K562 (cell line): ENCODE measurements around the gene THYN1. TPM values are rescaled to one million over a fixed set of nuclear protein-coding genes. Genes with fewer than 3 reads are reported as not detected.

Source experiments
- ARID2 ChIP-seq: fragments of 450-650 bp; IDR thresholded peaks from 2 replicates; pipeline ENCODE4 v1.6.1; 2017; ENCODE audit warnings: antibody characterized with exemption, mild to moderate bottlenecking
- ARID4B ChIP-seq: sonication (generic); formaldehyde crosslinking; IDR thresholded peaks from 2 replicates; pipeline ENCODE4 v1.8.0; 2022; ENCODE audit warnings: mild to moderate bottlenecking, missing genetic modification reagents
- CTCFL ChIP-seq: IDR thresholded peaks from 2 replicates; pipeline ENCODE4 v1.6.1; 2011; ENCODE audit warnings: borderline replicate concordance, low read depth, mild to moderate bottlenecking, moderate library complexity, low read length; ENCODE audit not compliant: insufficient read depth, poor library complexity, severe bottlenecking
- CUX1 ChIP-seq: fragments of 200-800 bp; sonication (Bioruptor generic); IDR thresholded peaks from 2 replicates; pipeline ENCODE4 v1.6.1; 2016; ENCODE audit warnings: missing genetic modification characterization, missing compliant biosample characterization
- HDGF ChIP-seq: fragments of 450-650 bp; IDR thresholded peaks from 2 replicates; pipeline ENCODE4 v1.6.1; 2016
- RB1 ChIP-seq: fragments of 450-650 bp; IDR thresholded peaks from 2 replicates; pipeline ENCODE4 v1.6.1; 2017; ENCODE audit warnings: low read depth, mild to moderate bottlenecking
- SIN3B ChIP-seq: fragments of 450-650 bp; IDR thresholded peaks from 2 replicates; pipeline ENCODE4 v1.6.1; 2017; ENCODE audit warnings: low read depth, mild to moderate bottlenecking, moderate library complexity
- SMAD3 ChIP-seq: fragments of 450-650 bp; formaldehyde crosslinking; conservative IDR thresholded peaks from 2 replicates; pipeline ENCODE4 v1.4.0; 2020; ENCODE audit warnings: mild to moderate bottlenecking
- TRIM24 ChIP-seq, 2 experiments: fragments of 450-650 bp; IDR thresholded peaks; 2 replicates each; pipeline ENCODE4 v1.6.1; 2016
- ZKSCAN1 ChIP-seq: fragments of 150-350 bp; IDR thresholded peaks from 2 replicates; pipeline ENCODE4 v1.6.1; 2016; ENCODE audit warnings: low read depth, low read length
- ZNF134 ChIP-seq: fragments of 250-450 bp; sonication (Bioruptor Pico); conservative IDR thresholded peaks from 2 replicates; pipeline ENCODE4 v1.4.0; 2020
- ZNF184 ChIP-seq: sonication (generic); formaldehyde crosslinking; IDR thresholded peaks from 2 replicates; pipeline ENCODE4 v1.5.0; 2020; ENCODE audit warnings: missing genetic modification reagents
- ZNF395 ChIP-seq: fragments of 200-800 bp; sonication (Bioruptor generic); IDR thresholded peaks from 2 replicates; pipeline ENCODE4 v1.6.1; 2017; ENCODE audit warnings: missing genetic modification characterization, missing compliant biosample characterization
- ZNF764 ChIP-seq: fragments of 250-450 bp; sonication (Bioruptor Pico); IDR thresholded peaks from 2 replicates; pipeline ENCODE4 v1.4.0; 2020; ENCODE audit warnings: low read depth, mild to moderate bottlenecking, moderate library complexity
- polyA plus RNA-seq, 8 experiments: library from polyadenylated mRNA; depleted of rRNA in 4 of 8; stranded (reverse) in 5 of 8; unstranded in 3 of 8; fragments of >200 nt; fragmentation: Nextera tagmentation in 2 of 8; fragmentation: Illumina TruSeq in 1 of 8; extraction: Ambion mirVana in 2 of 8; extraction: Trizol in 1 of 8; gene quantifications; 2 replicates each; pipeline versions ENCODE4 v1.2.1 to v1.2.3, GENCODE V29; 2011 to 2014; ENCODE audit warnings: inconsistent platforms in 1 of 8, missing spikeins in 1 of 8
- total RNA-seq, 7 experiments: library from RNA; depleted of rRNA in 6 of 7; stranded (reverse); fragments of >200 nt in 6 of 7; fragmentation: Illumina TruSeq in 2 of 7; extraction: Trizol in 2 of 7; gene quantifications; 2 replicates each; pipeline versions ENCODE4 v1.2.1 to v1.2.3, GENCODE V29; 2011 to 2021; ENCODE audit warnings: low replicate concordance in 1 of 7

The THYN1 gene
- total and polyA plus RNA-seq, 9 of the 15 experiments (the other 6 are each of a cell fraction or from before 2014, with no cell fraction given): 54.9 to 279 (median 104) TPM

- no peak; the same call in 1 of the 2 replicates for TF ChIP-seq ZNF134
- TF ChIP-seq ZKSCAN1: peak; percentile 23
- no peak for TF ChIP-seq TRIM24 (IDR thresholded peaks at IDR 0.05)
- TF ChIP-seq ARID2: no peak
- TF ChIP-seq CUX1 (CRISPR knock-in tag): no peak
- TF ChIP-seq ARID4B (CRISPR knock-in tag): peak; percentile 94
- peak; percentile 13; the same call in 1 of the 2 replicates for TF ChIP-seq SMAD3
- TF ChIP-seq RB1: peak; percentile 88
- no peak for TF ChIP-seq ZNF764
- TF ChIP-seq SIN3B: peak; percentile 55; the same call in 1 of the 2 replicates
- no peak for TF ChIP-seq ZNF395
- TF ChIP-seq ZNF184 (CRISPR knock-in tag): no peak
- peak; percentile 20 for TF ChIP-seq CTCFL
- no peak for TF ChIP-seq HDGF
Measured at GRCh38 chr11:134223836-134224709, 29.1 kb downstream of the THYN1 start, which contains the start of the genes NCAPD3 and VPS26B (continued).
